Panc1 (cell line): ENCODE measurements around the gene PTBP3. TPM values are rescaled to one million over a fixed set of nuclear protein-coding genes. Genes with fewer than 3 reads are reported as not detected.
A peak's percentile ranks its signal among the peaks of the same experiment; 100 is the strongest.

Source experiments
- ATAC-seq: fragments of 200-7000 bp; cut with Tn5 transposase; 2 replicates; pipeline ENCODE4 v1.9.1; 2020; ENCODE audit warnings: mild to moderate bottlenecking, moderate library complexity
- BruUV-seq: library from RNA; stranded (reverse); fragments of 400-500 nt; replicated peaks from 2 replicates; lab custom pipeline; 2021; lab: Mats Ljungman, UMichigan
- CTCF ChIA-PET: fragments of 300-600 bp; sonication (Branson Sonifier 250); formaldehyde crosslinking; loops from one replicate; lab custom pipeline; 2022; ENCODE audit warnings: antibody characterized with exemption; lab: Charles Lee
- POLR2A ChIA-PET: fragments of 300-600 bp; sonication (Branson Sonifier 250); formaldehyde crosslinking; loops from one replicate; lab custom pipeline; 2022; ENCODE audit warnings: antibody characterized with exemption; lab: Charles Lee
- DNase-seq: peaks from one replicate; pipeline ENCODE4 v3.0.0-alpha.2; 2010; ENCODE audit warnings: low read depth, low spot score
- H3K27ac ChIP-seq: 2 replicates; pipeline ENCODE4 v1.5.1; 2011; ENCODE audit warnings: mild to moderate bottlenecking, low read length, inconsistent platforms
- H3K27me3 ChIP-seq: fragments of 200-500 bp; sonication (Bioruptor generic); 2 replicates; pipeline ENCODE4 v1.6.0; 2014; ENCODE audit warnings: low read length, inconsistent platforms; ENCODE audit not compliant: control insufficient read depth, insufficient read depth
- H3K36me3 ChIP-seq: fragments of 200-500 bp; sonication (Bioruptor generic); 2 replicates; pipeline ENCODE4 v1.5.1; 2014; ENCODE audit warnings: inconsistent platforms, mild to moderate bottlenecking, low read length, moderate library complexity; ENCODE audit not compliant: control insufficient read depth, insufficient read depth
- H3K4me1 ChIP-seq: 2 replicates; pipeline ENCODE4 v1.5.1; 2011; ENCODE audit warnings: inconsistent platforms, mild to moderate bottlenecking, low read length, moderate library complexity; ENCODE audit not compliant: control insufficient read depth, insufficient read depth
- H3K4me3 ChIP-seq, 2 experiments: 2 replicates each; pipeline ENCODE4 v1.5.1; 2011 to 2012; ENCODE audit warnings: low read depth in 2 of 2, low read length in 2 of 2, mild to moderate bottlenecking in 2 of 2, inconsistent platforms in 1 of 2, moderate library complexity in 1 of 2
- H3K9me3 ChIP-seq: fragments of 200-500 bp; sonication (Bioruptor generic); 2 replicates; pipeline ENCODE4 v1.5.1; 2014; ENCODE audit warnings: low read depth, mild to moderate bottlenecking, inconsistent platforms, low read length, moderate library complexity; ENCODE audit not compliant: control insufficient read depth, insufficient read depth
- POLR2AphosphoS5 ChIP-seq: IDR thresholded peaks from 2 replicates; pipeline ENCODE4 v1.6.1; 2012; ENCODE audit warnings: mild to moderate bottlenecking, low read depth, low read length, moderate library complexity
- SIN3A ChIP-seq: IDR thresholded peaks from 2 replicates; pipeline ENCODE4 v1.6.1; 2012; ENCODE audit warnings: low read depth, mild to moderate bottlenecking, low read length, moderate library complexity, borderline replicate concordance; ENCODE audit not compliant: insufficient read depth
- TCF7L2 ChIP-seq: IDR thresholded peaks from 2 replicates; pipeline ENCODE4 v1.6.1; 2011; ENCODE audit warnings: mild to moderate bottlenecking, low read depth, low read length, inconsistent platforms
- in situ Hi-C: cut with HindIII; loops from 2 replicates; pipeline ENCODE4 v1.10.0; 2016; ENCODE audit warnings: low sequenced_read_pairs, low pct_unique_long_range_greater_than_20kb
- intact Hi-C: fragments of 100-400 bp; cut with micrococcal nuclease; formaldehyde crosslinking; loops from one replicate; pipeline ENCODE4 v1.10.0; 2022; ENCODE audit not compliant: unreplicated experiment
- total RNA-seq: library from RNA; stranded (reverse); gene quantifications from one replicate; pipeline ENCODE4 v1.2.1, GENCODE V29; 2021; ENCODE audit not compliant: unreplicated experiment
- TF ChIP-seq, protein P1 (sequence below): fragments of 450-650 bp; IDR thresholded peaks from 2 replicates; pipeline ENCODE4 v1.5.1; 2017; ENCODE audit warnings: mild to moderate bottlenecking
- TF ChIP-seq, protein P2 (sequence below), 2 experiments: IDR thresholded peaks; 2 replicates each; pipeline ENCODE4 v1.6.1; 2011 to 2012; ENCODE audit warnings: low read depth in 2 of 2, control low read depth in 1 of 2, low read length in 1 of 2, mild to moderate bottlenecking in 1 of 2, moderate library complexity in 1 of 2; ENCODE audit not compliant: insufficient read depth in 1 of 2

Gene PTBP3
- total RNA-seq, 1 experiment from 2014 or later, result 82.5 TPM

- Histone ChIP-seq H3K4me3 (peak overlapping the region; percentile 82 to 87), H3K27me3 (no peaks in the 10 kb centered on the region), H3K36me3 (peaks cover 5% of the 10 kb centered on the region; the same call in 1 of the 2 replicates), H3K4me1 (peaks cover 4% of the 10 kb centered on the region), H3K9me3 (no peaks in the 10 kb centered on the region), H3K27ac (peak overlapping the region; percentile 94)
- DNase-seq (no peak), ATAC-seq (no peak)
- CTCF ChIA-PET, result interaction anchor here (0.6 kb wide), 2 partner anchors 415 to 460 kb away, joined by 3 to 5 read pairs; no protein-coding TSS in a partner anchor
- POLR2A ChIA-PET, result interaction anchor here (0.6 kb wide), 2 partner anchors 13 to 32 kb away, joined by 3 to 18 read pairs; no protein-coding TSS in a partner anchor
- intact Hi-C loops (no loop called here), in situ Hi-C loops (no loop called here)
- BruUV-seq, result TSS peak; percentile 71
- TF ChIP-seq SIN3A (no peak), POLR2AphosphoS5 (no peak), TCF7L2 (no peak)
- TF ChIP-seq, protein P1, sequence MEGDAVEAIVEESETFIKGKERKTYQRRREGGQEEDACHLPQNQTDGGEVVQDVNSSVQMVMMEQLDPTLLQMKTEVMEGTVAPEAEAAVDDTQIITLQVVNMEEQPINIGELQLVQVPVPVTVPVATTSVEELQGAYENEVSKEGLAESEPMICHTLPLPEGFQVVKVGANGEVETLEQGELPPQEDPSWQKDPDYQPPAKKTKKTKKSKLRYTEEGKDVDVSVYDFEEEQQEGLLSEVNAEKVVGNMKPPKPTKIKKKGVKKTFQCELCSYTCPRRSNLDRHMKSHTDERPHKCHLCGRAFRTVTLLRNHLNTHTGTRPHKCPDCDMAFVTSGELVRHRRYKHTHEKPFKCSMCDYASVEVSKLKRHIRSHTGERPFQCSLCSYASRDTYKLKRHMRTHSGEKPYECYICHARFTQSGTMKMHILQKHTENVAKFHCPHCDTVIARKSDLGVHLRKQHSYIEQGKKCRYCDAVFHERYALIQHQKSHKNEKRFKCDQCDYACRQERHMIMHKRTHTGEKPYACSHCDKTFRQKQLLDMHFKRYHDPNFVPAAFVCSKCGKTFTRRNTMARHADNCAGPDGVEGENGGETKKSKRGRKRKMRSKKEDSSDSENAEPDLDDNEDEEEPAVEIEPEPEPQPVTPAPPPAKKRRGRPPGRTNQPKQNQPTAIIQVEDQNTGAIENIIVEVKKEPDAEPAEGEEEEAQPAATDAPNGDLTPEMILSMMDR, result no peak
- TF ChIP-seq, protein P2, sequence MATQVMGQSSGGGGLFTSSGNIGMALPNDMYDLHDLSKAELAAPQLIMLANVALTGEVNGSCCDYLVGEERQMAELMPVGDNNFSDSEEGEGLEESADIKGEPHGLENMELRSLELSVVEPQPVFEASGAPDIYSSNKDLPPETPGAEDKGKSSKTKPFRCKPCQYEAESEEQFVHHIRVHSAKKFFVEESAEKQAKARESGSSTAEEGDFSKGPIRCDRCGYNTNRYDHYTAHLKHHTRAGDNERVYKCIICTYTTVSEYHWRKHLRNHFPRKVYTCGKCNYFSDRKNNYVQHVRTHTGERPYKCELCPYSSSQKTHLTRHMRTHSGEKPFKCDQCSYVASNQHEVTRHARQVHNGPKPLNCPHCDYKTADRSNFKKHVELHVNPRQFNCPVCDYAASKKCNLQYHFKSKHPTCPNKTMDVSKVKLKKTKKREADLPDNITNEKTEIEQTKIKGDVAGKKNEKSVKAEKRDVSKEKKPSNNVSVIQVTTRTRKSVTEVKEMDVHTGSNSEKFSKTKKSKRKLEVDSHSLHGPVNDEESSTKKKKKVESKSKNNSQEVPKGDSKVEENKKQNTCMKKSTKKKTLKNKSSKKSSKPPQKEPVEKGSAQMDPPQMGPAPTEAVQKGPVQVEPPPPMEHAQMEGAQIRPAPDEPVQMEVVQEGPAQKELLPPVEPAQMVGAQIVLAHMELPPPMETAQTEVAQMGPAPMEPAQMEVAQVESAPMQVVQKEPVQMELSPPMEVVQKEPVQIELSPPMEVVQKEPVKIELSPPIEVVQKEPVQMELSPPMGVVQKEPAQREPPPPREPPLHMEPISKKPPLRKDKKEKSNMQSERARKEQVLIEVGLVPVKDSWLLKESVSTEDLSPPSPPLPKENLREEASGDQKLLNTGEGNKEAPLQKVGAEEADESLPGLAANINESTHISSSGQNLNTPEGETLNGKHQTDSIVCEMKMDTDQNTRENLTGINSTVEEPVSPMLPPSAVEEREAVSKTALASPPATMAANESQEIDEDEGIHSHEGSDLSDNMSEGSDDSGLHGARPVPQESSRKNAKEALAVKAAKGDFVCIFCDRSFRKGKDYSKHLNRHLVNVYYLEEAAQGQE (IDR thresholded peaks at IDR 0.05; ENCODE audit: insufficient read depth in 1 of 2, low read depth in 2 of 2, low read length in 1 of 2), result no peak
These were observed 45.1 kb upstream of the PTBP3 start for GRCh38 chr9:112378328-112379176.

DNA sequence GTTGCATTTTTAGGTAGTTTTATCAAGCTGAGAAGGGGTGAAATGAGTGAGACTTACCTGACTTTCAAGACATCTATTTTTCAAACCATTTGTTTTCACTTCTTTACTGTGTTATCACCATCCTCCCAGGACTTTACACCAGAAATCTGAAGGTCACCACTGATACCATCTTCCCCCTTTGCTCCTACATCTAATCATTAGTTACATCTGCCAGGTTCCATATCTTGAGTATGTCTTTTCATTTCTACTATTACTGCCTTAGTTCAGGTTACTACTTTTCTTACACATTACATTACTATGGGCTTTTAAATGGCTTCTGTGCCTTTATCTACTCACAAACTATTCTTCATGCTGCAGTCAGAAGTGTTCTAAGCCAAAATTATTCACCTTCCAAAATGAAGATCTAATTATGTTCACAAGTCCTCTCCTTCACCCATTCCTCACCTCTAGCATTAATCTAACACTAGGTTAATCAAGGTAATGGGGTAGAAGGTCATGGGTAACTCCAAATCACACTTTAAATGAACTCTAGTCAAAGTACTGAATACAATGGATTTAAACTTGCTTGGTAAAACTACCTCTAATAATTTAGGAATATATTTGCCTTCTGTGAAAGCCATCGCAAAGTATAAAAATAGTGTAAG, 44.4 kb upstream of the PTBP3 start:
- ChIA-PET CTCF (no interaction called here), POLR2A (no interaction called here)

More for the DNA sequence above, 44.4 kb upstream of the PTBP3 start:
- Histone ChIP-seq H3K4me1 (peaks cover 4% of the 10 kb centered on the region), H3K27ac (peak overlapping the region; percentile 94), H3K27me3 (no peaks in the 10 kb centered on the region), H3K4me3 (peak overlapping the region; percentile 82 to 87), H3K36me3 (peaks cover 5% of the 10 kb centered on the region; the same call in 1 of the 2 replicates), H3K9me3 (no peaks in the 10 kb centered on the region)
- BruUV-seq, result no TSS peak
- TF ChIP-seq POLR2AphosphoS5 (no peak), TCF7L2 (no peak), SIN3A (no peak)
- TF ChIP-seq, protein P1, result no peak
- TF ChIP-seq, protein P2 (IDR thresholded peaks at IDR 0.05; ENCODE audit: insufficient read depth in 1 of 2, low read depth in 2 of 2, low read length in 1 of 2), result no peak
- intact Hi-C loops, result no loop called here
- in situ Hi-C loops, result no loop called here
- no peak for DNase-seq
- ATAC-seq, result no peak
